Measurements from ENCODE around the gene TMEM269. TPM values are rescaled to one million over a fixed set of nuclear protein-coding genes. Genes with fewer than 3 reads are reported as not detected.

Gene TMEM269
- total and polyA plus RNA-seq, 2 donors (not counting 1 experiment from before 2014, with no cell fraction given): 0.21 to 0.47 TPM

- no peak overlapping the region for H3K27ac ChIP-seq (ENCODE audit: low read length in 2 of 2)
- H3K4me3 Mint-ChIP-seq: no peak overlapping the region
- DNase-seq: no peak
- H3K27me3 ChIP-seq (replicated peaks in 1 of 4; ENCODE audit: control extremely low read depth in 1 of 4, control insufficient read depth in 3 of 4, insufficient read depth in 4 of 4, low read length in 3 of 4): no peaks in the 10 kb centered on the region
- peaks cover 4% of the 10 kb centered on the region for H3K4me1 Mint-ChIP-seq
- H3K79me2 ChIP-seq (ENCODE audit: control insufficient read depth, insufficient read depth, low read length): no peaks in the 10 kb centered on the region
- H3K4me2 ChIP-seq (replicated peaks; ENCODE audit: low read depth, low read length, poor library complexity, severe bottlenecking): no peak overlapping the region
- peaks cover 0 to 3% (median 0%) of the 10 kb centered on the region in 3 donors for H3K9me3 ChIP-seq (ENCODE audit: control extremely low read depth in 1 of 3, control insufficient read depth in 2 of 3, insufficient read depth in 1 of 3, low read length in 2 of 3)
- ChIA-PET CTCF (interaction anchor here (0.9 to 1.5 kb wide), 2 partner anchors 13 to 175 kb away, joined by 4 read pairs; partner anchors contain the start of gene P3H1), POLR2A (no interaction called here)
- no peak for ATAC-seq (ENCODE audit: low read depth)
- H3K4me3 ChIP-seq (ENCODE audit: control extremely low read depth in 1 of 5, extremely low read depth in 1 of 5, insufficient read depth in 1 of 5, low read depth in 2 of 5, low read length in 4 of 5): no peak overlapping the region
- no peak overlapping the region for H3K27ac Mint-ChIP-seq
- H3K4me1 ChIP-seq (ENCODE audit: control insufficient read depth in 2 of 2, insufficient read depth in 2 of 2, low read length in 2 of 2): no peaks in the 10 kb centered on the region
- no peak for TF ChIP-seq CTCF (IDR thresholded peaks at IDR 0.05)
- TF ChIP-seq EZH2 (IDR thresholded peaks at IDR 0.05; ENCODE audit: borderline replicate concordance, insufficient read depth, low read depth, low read length, poor library complexity, severe bottlenecking): no peak
- no CpG with 5 or more reads among the region's 1 CpG for WGBS (ENCODE audit: insufficient coverage)
- no peak overlapping the region for H3K9ac ChIP-seq (ENCODE audit: low read length)
- no peak overlapping the region for H2AFZ ChIP-seq (ENCODE audit: insufficient read depth, low read depth, low read length, poor library complexity, severe bottlenecking)
- peaks cover 2% of the 10 kb centered on the region for H3K9me3 Mint-ChIP-seq (ENCODE audit: insufficient read depth)
- intact Hi-C loops (cut with micrococcal nuclease): no loop called here
- H4K20me1 ChIP-seq (ENCODE audit: control insufficient read depth, insufficient read depth, low read length, poor library complexity, severe bottlenecking): no peaks in the 10 kb centered on the region
- no peaks in the 10 kb centered on the region for H3K27me3 Mint-ChIP-seq
- peaks cover 24 to 60% of the 10 kb centered on the region in 2 experiments for H3K36me3 ChIP-seq (replicated peaks in 1 of 2; ENCODE audit: control extremely low read depth in 1 of 2, control insufficient read depth in 1 of 2, extremely low read depth in 1 of 2, insufficient read depth in 2 of 2, low read length in 1 of 2)
These were observed 31.7 kb upstream of the TMEM269 start for GRCh38 chr1:42753070-42753469.

- peaks cover 12% of the 10 kb centered on the region for H3K4me1 Mint-ChIP-seq
- ChIA-PET POLR2A (no interaction called here), CTCF (interaction anchor here (0.6 to 1.8 kb wide), 7 partner anchors 10 to 507 kb away, joined by 3 to 7 read pairs (median 4); partner anchors contain the start of genes C1orf50 and P3H1)
- Histone ChIP-seq H3K4me1 (ENCODE audit: control insufficient read depth in 2 of 2, insufficient read depth in 2 of 2, low read length in 2 of 2) (peaks cover 15 to 16% of the 10 kb centered on the region in 2 donors), H2AFZ (ENCODE audit: insufficient read depth, low read depth, low read length, poor library complexity, severe bottlenecking) (no peak overlapping the region), H4K20me1 (ENCODE audit: control insufficient read depth, insufficient read depth, low read length, poor library complexity, severe bottlenecking) (no peaks in the 10 kb centered on the region), H3K4me3 (ENCODE audit: control extremely low read depth in 1 of 5, extremely low read depth in 1 of 5, insufficient read depth in 1 of 5, low read depth in 2 of 5, low read length in 4 of 5) (no peak overlapping the region), H3K9me3 (ENCODE audit: control extremely low read depth in 1 of 3, control insufficient read depth in 2 of 3, insufficient read depth in 1 of 3, low read length in 2 of 3) (no peaks in the 10 kb centered on the region), H3K9ac (ENCODE audit: low read length) (no peak overlapping the region), H3K36me3 (replicated peaks in 1 of 2; ENCODE audit: control extremely low read depth in 1 of 2, control insufficient read depth in 1 of 2, extremely low read depth in 1 of 2, insufficient read depth in 2 of 2, low read length in 1 of 2) (peaks cover 21 to 47% of the 10 kb centered on the region in 2 experiments), H3K27me3 (replicated peaks in 1 of 4; ENCODE audit: control extremely low read depth in 1 of 4, control insufficient read depth in 3 of 4, insufficient read depth in 4 of 4, low read length in 3 of 4) (no peaks in the 10 kb centered on the region), H3K79me2 (ENCODE audit: control insufficient read depth, insufficient read depth, low read length) (peaks cover under 1% of the 10 kb centered on the region), H3K27ac (ENCODE audit: low read length in 2 of 2) (no peak overlapping the region), H3K4me2 (replicated peaks; ENCODE audit: low read depth, low read length, poor library complexity, severe bottlenecking) (no peak overlapping the region)
- DNase-seq (peak; percentile 53), ATAC-seq (ENCODE audit: low read depth) (peak; percentile 36)
- intact Hi-C loops (cut with micrococcal nuclease): loop anchor here (1.0 kb wide), 1 partner anchor 179 kb away; no protein-coding TSS in a partner anchor
- H3K4me3 Mint-ChIP-seq: no peak overlapping the region
- H3K27ac Mint-ChIP-seq: peak overlapping the region; percentile 66
- TF ChIP-seq CTCF (IDR thresholded peaks at IDR 0.05) (peak; percentile 69), EZH2 (IDR thresholded peaks at IDR 0.05; ENCODE audit: borderline replicate concordance, insufficient read depth, low read depth, low read length, poor library complexity, severe bottlenecking) (no peak)
- WGBS (ENCODE audit: insufficient coverage): 93% methylated on average over 11 of the region's 17 CpGs
- no peaks in the 10 kb centered on the region for H3K27me3 Mint-ChIP-seq
- H3K9me3 Mint-ChIP-seq (ENCODE audit: insufficient read depth): no peaks in the 10 kb centered on the region
These were observed 27.6 kb upstream of the TMEM269 start for GRCh38 chr1:42756956-42757891.

All from B cell (primary cell).